C4-2B (cell line): ENCODE results near the gene ARHGAP32.

ENCODE experiments used
- ZFX ChIP-seq: fragments of 450-650 bp; IDR thresholded peaks from 2 replicates; pipeline ENCODE4 v1.6.1; 2017
- TF ChIP-seq, protein P1 (sequence below): fragments of 450-650 bp; conservative IDR thresholded peaks from 2 replicates; pipeline ENCODE4 v1.5.1; 2017; ENCODE audit warnings: mild to moderate bottlenecking

- TF ChIP-seq, protein P1, sequence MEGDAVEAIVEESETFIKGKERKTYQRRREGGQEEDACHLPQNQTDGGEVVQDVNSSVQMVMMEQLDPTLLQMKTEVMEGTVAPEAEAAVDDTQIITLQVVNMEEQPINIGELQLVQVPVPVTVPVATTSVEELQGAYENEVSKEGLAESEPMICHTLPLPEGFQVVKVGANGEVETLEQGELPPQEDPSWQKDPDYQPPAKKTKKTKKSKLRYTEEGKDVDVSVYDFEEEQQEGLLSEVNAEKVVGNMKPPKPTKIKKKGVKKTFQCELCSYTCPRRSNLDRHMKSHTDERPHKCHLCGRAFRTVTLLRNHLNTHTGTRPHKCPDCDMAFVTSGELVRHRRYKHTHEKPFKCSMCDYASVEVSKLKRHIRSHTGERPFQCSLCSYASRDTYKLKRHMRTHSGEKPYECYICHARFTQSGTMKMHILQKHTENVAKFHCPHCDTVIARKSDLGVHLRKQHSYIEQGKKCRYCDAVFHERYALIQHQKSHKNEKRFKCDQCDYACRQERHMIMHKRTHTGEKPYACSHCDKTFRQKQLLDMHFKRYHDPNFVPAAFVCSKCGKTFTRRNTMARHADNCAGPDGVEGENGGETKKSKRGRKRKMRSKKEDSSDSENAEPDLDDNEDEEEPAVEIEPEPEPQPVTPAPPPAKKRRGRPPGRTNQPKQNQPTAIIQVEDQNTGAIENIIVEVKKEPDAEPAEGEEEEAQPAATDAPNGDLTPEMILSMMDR = no peak
- no peak for TF ChIP-seq ZFX
These were observed 47.1 kb upstream of the ARHGAP32 start for GRCh38 chr11:129239207-129239606.
